Body of pancreas (tissue), 4 donors: Measurements from ENCODE around the gene GJC2. TPM values are rescaled to one million over a fixed set of nuclear protein-coding genes. Genes with fewer than 3 reads are reported as not detected.

Source experiments
- ATAC-seq: fragments of 150-250 bp; one replicate; pipeline ENCODE4 v1.9.1; 2016
- DNase-seq, 4 donors: peaks; one replicate each; pipeline ENCODE4 v3.0.0-alpha.2; 2019
- H3K27ac ChIP-seq, 4 donors: fragments of 200-600 bp; sonication (generic); 1 replicate in 3 of 4; 2 replicates in 1 of 4; pipeline versions ENCODE4 v1.5.1 to v1.6.1; 2016 to 2019; ENCODE audit warnings: mild to moderate bottlenecking in 1 of 4, mixed read lengths in 1 of 4, moderate library complexity in 1 of 4
- H3K27me3 ChIP-seq, 2 donors: fragments of 200-600 bp; sonication (generic); one replicate each; pipeline ENCODE4 v1.6.0; 2016; ENCODE audit warnings: mild to moderate bottlenecking in 1 of 2
- H3K36me3 ChIP-seq, 2 donors: fragments of 200-600 bp; sonication (generic); replicated peaks in 1 of 2; 2 replicates each; pipeline ENCODE4 v1.5.1; 2016; ENCODE audit warnings: low read depth in 2 of 2; ENCODE audit not compliant: insufficient read depth in 1 of 2
- H3K4me1 ChIP-seq: fragments of 200-600 bp; sonication (generic); one replicate; pipeline ENCODE4 v1.6.0; 2016
- H3K4me3 ChIP-seq, 2 donors: fragments of 200-600 bp; sonication (generic); 1 replicate in 1 of 2; 2 replicates in 1 of 2; pipeline ENCODE4 v1.5.1; 2016 to 2019
- H3K9me3 ChIP-seq, 3 donors: fragments of 200-600 bp; sonication (generic); 1 replicate in 2 of 3; 2 replicates in 1 of 3; pipeline ENCODE4 v1.5.1; 2016
- POLR2A ChIP-seq, 3 donors: fragments of 450-650 bp; IDR thresholded peaks; one replicate each; pipeline ENCODE4 v1.6.1; 2016; ENCODE audit warnings: antibody characterized with exemption in 3 of 3, mild to moderate bottlenecking in 2 of 3
- WGBS, 2 donors: methylation state at CpG; one replicate each; pipeline ENCODE4 v1.1.5; 2017; 5-methylcytosine and 5-hydroxymethylcytosine counted together
- intact Hi-C: fragments of 100-400 bp; cut with DNase I; formaldehyde crosslinking; loops from one replicate; pipeline ENCODE4 v1.15.1; 2023
- total RNA-seq, 2 donors: library from RNA; depleted of rRNA; stranded (reverse); fragments of >200 nt; gene quantifications; one replicate each; pipeline ENCODE4 v1.1.0, GENCODE V29; 2016
- TF ChIP-seq, protein P1 (sequence below), 7 experiments: fragments of 450-650 bp in 4 of 7; fragments of 200-600 bp in 3 of 7; sonication (generic) in 3 of 7; IDR thresholded peaks; one replicate each; pipeline ENCODE4 v1.5.1; 2016 to 2019; ENCODE audit warnings: antibody characterized with exemption in 7 of 7

Gene GJC2
- total RNA-seq, 2 donors from 2014 or later, result 0.33 to 1.6 TPM

DNA sequence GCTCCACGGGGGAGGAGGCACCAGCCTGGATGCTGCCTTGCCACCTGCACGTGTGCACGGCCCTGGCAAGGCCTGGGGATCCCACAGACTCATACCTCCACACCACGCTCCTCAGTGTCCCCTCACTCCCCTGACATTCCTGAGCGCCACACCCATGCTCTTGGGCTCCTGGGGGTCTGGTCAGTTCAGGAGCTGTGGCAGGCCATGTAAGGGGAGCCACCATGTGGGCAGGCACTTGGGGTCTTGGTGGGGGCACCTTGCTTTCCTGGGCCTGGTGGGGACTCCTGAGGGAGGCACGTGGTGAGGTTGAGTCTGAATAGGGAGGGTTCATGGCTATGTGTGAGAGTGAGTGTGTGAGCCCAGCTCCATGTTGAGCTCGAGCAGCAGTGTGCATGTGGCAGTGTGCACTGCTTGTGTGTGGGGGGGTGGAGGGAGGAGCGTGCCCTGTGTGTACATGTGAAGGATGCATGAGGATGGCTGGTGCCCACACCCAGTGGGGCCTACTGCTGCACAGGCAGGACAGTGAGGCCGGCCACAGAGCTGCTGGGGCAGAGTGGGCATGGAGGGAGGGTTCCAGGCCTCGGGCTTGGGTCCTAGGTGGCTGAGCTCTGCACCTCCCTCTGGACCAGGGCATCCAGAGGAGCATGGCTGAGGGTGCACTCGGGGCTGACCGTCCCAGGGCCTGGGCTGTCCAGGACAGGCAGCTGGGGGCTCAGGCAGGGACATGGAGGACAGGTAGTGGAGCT is 1.6 kb downstream of the GJC2 start:
- ATAC-seq (no peak), DNase-seq (no peak)
- Histone ChIP-seq H3K4me1 (peaks cover 21% of the 10 kb centered on the region), H3K27ac (peak overlapping the region in 3 of 4 donors; percentile 39 to 71 (median 51)), H3K27me3 (no peaks in the 10 kb centered on the region), H3K9me3 (no peaks in the 10 kb centered on the region), H3K4me3 (no peak overlapping the region), H3K36me3 (peaks cover 0 to 8% of the 10 kb centered on the region in 2 donors)
- 65 to 85% methylated on average over 5 to 11 of the region's 12 CpGs for WGBS, 2 donors
- TF ChIP-seq, protein P1, sequence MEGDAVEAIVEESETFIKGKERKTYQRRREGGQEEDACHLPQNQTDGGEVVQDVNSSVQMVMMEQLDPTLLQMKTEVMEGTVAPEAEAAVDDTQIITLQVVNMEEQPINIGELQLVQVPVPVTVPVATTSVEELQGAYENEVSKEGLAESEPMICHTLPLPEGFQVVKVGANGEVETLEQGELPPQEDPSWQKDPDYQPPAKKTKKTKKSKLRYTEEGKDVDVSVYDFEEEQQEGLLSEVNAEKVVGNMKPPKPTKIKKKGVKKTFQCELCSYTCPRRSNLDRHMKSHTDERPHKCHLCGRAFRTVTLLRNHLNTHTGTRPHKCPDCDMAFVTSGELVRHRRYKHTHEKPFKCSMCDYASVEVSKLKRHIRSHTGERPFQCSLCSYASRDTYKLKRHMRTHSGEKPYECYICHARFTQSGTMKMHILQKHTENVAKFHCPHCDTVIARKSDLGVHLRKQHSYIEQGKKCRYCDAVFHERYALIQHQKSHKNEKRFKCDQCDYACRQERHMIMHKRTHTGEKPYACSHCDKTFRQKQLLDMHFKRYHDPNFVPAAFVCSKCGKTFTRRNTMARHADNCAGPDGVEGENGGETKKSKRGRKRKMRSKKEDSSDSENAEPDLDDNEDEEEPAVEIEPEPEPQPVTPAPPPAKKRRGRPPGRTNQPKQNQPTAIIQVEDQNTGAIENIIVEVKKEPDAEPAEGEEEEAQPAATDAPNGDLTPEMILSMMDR (IDR thresholded peaks at IDR 0.05), result no peak
- no peak for TF ChIP-seq POLR2A (IDR thresholded peaks at IDR 0.05)
- intact Hi-C loops, result no loop called here

DNA sequence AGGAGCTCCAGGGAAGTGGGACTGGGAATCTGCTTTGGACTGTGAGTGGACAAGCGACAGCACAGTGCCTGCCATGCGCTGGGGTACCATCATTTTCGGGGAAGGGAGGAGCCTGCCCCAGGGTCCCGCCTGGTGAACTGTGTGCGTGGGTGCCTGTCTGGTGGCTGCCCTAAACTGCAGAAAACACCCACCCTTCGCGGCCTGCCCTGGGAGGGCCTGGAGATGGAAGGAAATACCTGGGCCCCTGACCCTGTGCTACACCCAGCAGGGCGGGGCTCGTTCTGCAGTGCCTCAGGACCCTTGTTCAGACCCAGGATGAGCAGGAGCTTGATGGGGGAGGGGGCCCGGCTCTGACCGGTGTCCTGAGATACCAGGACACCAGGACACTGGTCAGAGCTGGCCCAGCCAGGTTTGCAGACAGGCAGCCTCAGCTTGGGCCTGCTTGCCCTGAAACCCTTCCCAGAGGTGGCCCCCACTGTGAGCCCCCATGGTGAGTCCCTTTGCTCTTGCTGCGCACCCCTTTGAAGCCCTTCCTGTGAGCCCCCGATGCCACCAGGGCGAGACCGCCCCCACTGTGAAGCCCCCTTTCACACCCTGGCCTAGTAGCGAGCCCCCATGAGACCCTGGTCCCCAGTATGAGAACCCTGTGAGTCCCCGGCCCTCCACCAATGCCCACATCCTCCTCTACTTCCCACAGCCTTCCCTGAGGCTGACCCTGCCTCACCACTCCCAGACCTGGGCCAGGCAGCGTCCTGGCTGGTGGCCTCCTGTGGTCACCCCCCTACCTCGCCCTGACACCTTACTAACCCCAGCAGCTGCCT is 2.6 kb downstream of the GJC2 start:
- H3K27me3 ChIP-seq, result no peaks in the 10 kb centered on the region
- H3K4me3 ChIP-seq, result no peak overlapping the region
- TF ChIP-seq POLR2A (IDR thresholded peaks at IDR 0.05), result no peak
- TF ChIP-seq, protein P1 (IDR thresholded peaks at IDR 0.05), result no peak
- WGBS, 2 donors, result 85 to 91% methylated on average over 6 to 17 of the region's 19 CpGs
- peak overlapping the region in 1 of 4 donors; percentile 71 for H3K27ac ChIP-seq
- H3K36me3 ChIP-seq, result peaks cover 0 to 7% of the 10 kb centered on the region in 2 donors
- DNase-seq, result no peak
- intact Hi-C loops, result no loop called here
- no peak for ATAC-seq
- no peaks in the 10 kb centered on the region for H3K9me3 ChIP-seq
- peaks cover 21% of the 10 kb centered on the region for H3K4me1 ChIP-seq

DNA sequence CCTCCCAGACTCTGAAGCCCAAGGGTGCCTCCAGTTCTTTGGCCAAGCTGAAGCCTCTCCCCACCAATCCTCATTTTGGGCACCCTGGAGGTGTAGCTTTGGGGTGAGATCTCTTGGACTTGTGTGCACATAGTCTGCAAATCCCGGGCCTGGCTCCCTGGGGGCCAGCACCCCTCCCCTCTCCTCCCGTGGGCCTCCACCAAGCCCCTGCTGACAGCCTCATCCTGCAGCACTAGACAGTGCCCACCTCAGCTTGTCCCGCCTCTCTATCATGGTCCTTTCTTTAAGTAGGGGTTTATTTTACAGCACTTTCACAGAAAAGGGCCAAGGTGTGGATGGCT is 3.2 kb downstream of the GJC2 start:
- Histone ChIP-seq H3K4me1 (peaks cover 21% of the 10 kb centered on the region), H3K36me3 (peaks cover 0 to 4% of the 10 kb centered on the region in 2 donors), H3K27me3 (no peaks in the 10 kb centered on the region), H3K9me3 (no peaks in the 10 kb centered on the region), H3K4me3 (no peak overlapping the region), H3K27ac (no peak overlapping the region)
- ATAC-seq, result no peak
- intact Hi-C loops, result no loop called here
- peak in 1 of 4 donors; percentile 7 for DNase-seq
- no peak for TF ChIP-seq POLR2A (IDR thresholded peaks at IDR 0.05)
- TF ChIP-seq, protein P1 (IDR thresholded peaks at IDR 0.05), result no peak
- WGBS, 2 donors, result 80 to 93% methylated on average over 2 to 3 of the region's 3 CpGs

DNA sequence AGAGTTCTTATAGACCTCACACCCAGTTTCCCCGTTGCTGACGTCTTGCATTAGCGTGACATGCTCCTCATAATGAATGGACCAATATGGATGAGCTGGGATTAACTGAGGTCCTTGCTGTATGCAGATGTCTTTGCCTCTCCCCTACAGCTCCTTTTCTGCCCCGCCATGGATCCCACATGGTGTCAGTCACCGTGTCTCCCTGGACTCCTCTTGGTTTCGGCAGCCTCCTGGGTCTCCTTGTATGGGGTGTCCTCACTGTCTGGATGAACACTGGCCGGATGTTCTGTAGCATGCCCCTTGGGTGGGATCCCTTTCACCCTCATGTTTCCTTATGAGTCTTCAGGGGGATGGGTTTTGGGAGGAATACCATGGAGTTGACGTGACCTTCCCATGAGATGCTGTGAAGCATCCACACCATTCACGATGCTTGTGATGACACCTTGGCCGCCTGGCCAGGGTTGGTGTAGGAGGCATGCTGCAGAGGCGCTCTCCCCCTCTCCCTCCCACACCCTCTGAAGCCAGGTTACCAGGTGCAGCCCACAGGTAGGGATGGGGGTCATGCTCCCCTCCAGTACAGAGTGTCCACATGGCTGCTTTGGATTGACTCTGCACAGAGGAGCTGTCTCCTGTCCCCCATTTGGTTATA is 4.4 kb downstream of the GJC2 start:
- H3K4me1 ChIP-seq, result peaks cover 21% of the 10 kb centered on the region
- H3K27me3 ChIP-seq, result no peaks in the 10 kb centered on the region
- ATAC-seq, result no peak
- no peak overlapping the region for H3K27ac ChIP-seq
- no peaks in the 10 kb centered on the region for H3K36me3 ChIP-seq
- no peaks in the 10 kb centered on the region for H3K9me3 ChIP-seq
- intact Hi-C loops, result no loop called here
- TF ChIP-seq, protein P1 (IDR thresholded peaks at IDR 0.05), result no peak
- TF ChIP-seq POLR2A (IDR thresholded peaks at IDR 0.05), result no peak
- 83 to 85% methylated on average over 9 to 11 of the region's 11 CpGs for WGBS, 2 donors
- H3K4me3 ChIP-seq, result no peak overlapping the region
- DNase-seq, result no peak
